ENCODE results near the gene NDUFA8.

Gene NDUFA8

GRCh38 chr9:122110100-122110833, 49.3 kb downstream of the NDUFA8 start:
- DNase-seq (ENCODE audit: extremely low read depth, low read depth): no peak
- TF ChIP-seq CTCF (IDR thresholded peaks at IDR 0.05; ENCODE audit: low read depth, low read length): no peak

- DNase-seq (ENCODE audit: extremely low read depth, low read depth): no peak
- no peak for TF ChIP-seq CTCF (IDR thresholded peaks at IDR 0.05; ENCODE audit: low read depth, low read length)
Measured at GRCh38 chr9:122109035-122109813, 50.4 kb downstream of the NDUFA8 start.

- TF ChIP-seq CTCF (IDR thresholded peaks at IDR 0.05; ENCODE audit: low read depth, low read length): no peak
- DNase-seq (ENCODE audit: extremely low read depth, low read depth): no peak
Measured at GRCh38 chr9:122107291-122107805, 52.2 kb downstream of the NDUFA8 start.

GRCh38 chr9:122106576-122106975, 53.0 kb downstream of the NDUFA8 start:
- no peak for TF ChIP-seq CTCF (IDR thresholded peaks at IDR 0.05; ENCODE audit: low read depth, low read length)
- DNase-seq (ENCODE audit: extremely low read depth, low read depth): no peak

GRCh38 chr9:122103985-122104384, 55.6 kb downstream of the NDUFA8 start:
- TF ChIP-seq CTCF (IDR thresholded peaks at IDR 0.05; ENCODE audit: low read depth, low read length): no peak
- no peak for DNase-seq (ENCODE audit: extremely low read depth, low read depth)

GRCh38 chr9:122102156-122102555, 57.4 kb downstream of the NDUFA8 start:
- no peak for DNase-seq (ENCODE audit: extremely low read depth, low read depth)

More at GRCh38 chr9:122102156-122102555, 57.4 kb downstream of the NDUFA8 start:
- no peak for TF ChIP-seq CTCF (IDR thresholded peaks at IDR 0.05; ENCODE audit: low read depth, low read length)
